ENCODE results near the gene DISC1. TPM values are rescaled to one million over a fixed set of nuclear protein-coding genes. Genes with fewer than 3 reads are reported as not detected.
"Not testable (repeated sequence)": the region's sequence is repeated elsewhere in the genome, so short reads cannot be mapped to it uniquely, and the experiment has no call there.

DISC1 gene
- total RNA-seq, 2 donors from 2014 or later: 3.1 to 12.4 TPM

GRCh38 chr1:231899713-231900435 is 273.3 kb downstream of the DISC1 start:
- ATAC-seq (no peak), DNase-seq (ENCODE audit: low spot score in 2 of 2) (no peak)
- H3K36me3 Mint-ChIP-seq: no peaks in the 10 kb centered on the region
- no peak overlapping the region for H3K27ac Mint-ChIP-seq
- H3K9me3 Mint-ChIP-seq: peaks cover 6 to 9% of the 10 kb centered on the region in 2 donors

DNA sequence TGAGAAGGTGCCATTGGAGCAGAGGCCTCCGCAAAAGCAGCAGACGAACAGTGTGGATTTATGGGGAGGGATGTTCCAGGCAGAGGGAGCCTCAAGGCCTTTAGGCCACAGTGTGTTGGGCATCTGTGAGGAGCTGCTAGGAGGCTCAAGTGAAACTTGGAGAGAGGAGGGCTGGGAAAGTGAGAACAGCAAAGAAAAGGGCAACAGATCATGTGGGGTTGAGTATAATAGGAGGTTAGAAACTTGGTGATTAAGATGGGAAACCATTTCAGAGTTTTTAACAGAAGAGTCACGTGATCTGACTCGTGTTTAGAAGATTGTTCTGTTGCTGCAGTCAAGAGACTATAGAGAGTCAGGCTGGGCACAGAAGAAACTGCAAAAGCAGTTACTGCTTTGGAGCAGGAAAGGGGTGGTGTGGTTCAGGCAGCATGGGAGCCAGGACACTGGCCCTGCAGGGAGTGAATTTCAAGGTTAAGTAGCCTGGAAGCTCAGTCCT is 277.0 kb downstream of the DISC1 start:
- Mint-ChIP-seq H3K9me3 (peaks cover 6 to 11% of the 10 kb centered on the region in 2 donors), H3K27ac (no peak overlapping the region), H3K36me3 (peaks cover 0 to 15% of the 10 kb centered on the region in 2 donors)
- ATAC-seq (no peak), DNase-seq (ENCODE audit: low spot score in 2 of 2) (no peak)

DNA sequence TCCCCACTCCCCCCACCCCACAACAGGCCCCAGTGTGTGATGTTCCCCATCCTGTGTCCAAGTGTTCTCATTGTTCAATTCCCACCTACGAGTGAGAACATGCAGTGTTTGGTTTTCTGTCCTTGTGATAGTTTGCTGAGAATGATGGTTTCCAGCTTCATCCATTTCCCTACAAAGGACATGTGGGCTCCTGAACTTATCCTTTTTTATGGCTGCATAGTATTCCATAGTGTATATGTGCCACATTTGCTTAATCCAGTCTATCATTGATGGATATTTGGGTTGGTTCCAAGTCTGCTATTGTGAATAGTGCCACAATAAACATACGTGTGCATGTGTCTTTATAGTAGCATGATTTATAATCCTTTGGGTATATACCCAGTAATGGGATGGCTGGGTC is 280.7 kb downstream of the DISC1 start:
- ATAC-seq; H3K27ac Mint-ChIP-seq; DNase-seq (ENCODE audit: low spot score in 2 of 2): not testable (repeated sequence)
- H3K9me3 Mint-ChIP-seq: peaks cover 15 to 21% of the 10 kb centered on the region in 2 donors
- peaks cover 0 to 33% of the 10 kb centered on the region in 2 donors for H3K36me3 Mint-ChIP-seq

- DNase-seq (ENCODE audit: low spot score in 2 of 2): no peak
- no peak overlapping the region for H3K27ac Mint-ChIP-seq
- H3K36me3 Mint-ChIP-seq: peaks cover 0 to 20% of the 10 kb centered on the region in 2 donors
- ATAC-seq: no peak
- H3K9me3 Mint-ChIP-seq: peaks cover 9 to 10% of the 10 kb centered on the region in 2 donors
Observed at GRCh38 chr1:231913493-231913892, 286.9 kb downstream of the DISC1 start.

DNA sequence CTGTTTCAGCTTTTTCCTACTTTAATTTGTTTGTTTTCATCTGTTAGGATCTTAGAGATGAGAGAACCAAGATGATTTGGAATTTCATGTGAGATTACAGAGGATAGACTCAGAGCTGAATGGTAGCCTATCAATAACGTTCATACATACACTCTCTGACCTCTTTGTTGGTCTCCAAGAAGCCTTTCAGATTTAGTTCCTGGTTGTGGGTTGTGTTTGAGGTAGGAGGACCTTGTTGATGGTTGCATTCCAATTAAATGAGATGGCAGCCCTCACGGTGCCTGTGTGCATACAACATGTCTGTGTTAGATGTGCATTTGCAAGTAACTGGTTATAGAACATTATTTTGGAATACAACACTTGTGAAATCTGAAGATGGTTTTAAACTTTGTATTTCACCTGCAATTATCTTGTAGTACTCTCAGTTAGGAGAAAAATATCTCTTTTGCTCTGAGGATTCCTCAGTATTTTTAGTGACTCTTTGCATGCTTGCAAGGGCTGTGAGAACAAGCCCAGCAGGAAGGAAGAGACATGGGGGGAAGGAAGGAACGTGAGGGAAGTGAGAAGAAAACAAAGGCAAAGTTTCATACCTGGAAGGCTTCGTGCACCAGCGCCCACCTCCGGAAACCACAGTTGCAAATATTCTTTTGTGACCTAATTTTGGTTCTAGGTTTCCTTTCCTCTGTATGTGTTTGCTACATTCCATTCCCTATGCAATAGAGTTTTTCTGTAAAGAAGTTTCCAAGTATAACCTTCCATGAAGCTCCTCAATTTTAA is 291.8 kb downstream of the DISC1 start:
- Mint-ChIP-seq H3K36me3 (no peaks in the 10 kb centered on the region), H3K9me3 (no peaks in the 10 kb centered on the region), H3K27ac (peak overlapping the region in 1 of 2 donors; percentile 2)
- peak; percentile 30 to 37 for ATAC-seq
- DNase-seq (ENCODE audit: low spot score in 2 of 2): peak in 1 of 2 donors; percentile 10

- ATAC-seq (no peak), DNase-seq (ENCODE audit: low spot score in 2 of 2) (no peak)
- Mint-ChIP-seq H3K27ac (no peak overlapping the region), H3K9me3 (no peaks in the 10 kb centered on the region), H3K36me3 (no peaks in the 10 kb centered on the region)
Observed at GRCh38 chr1:231919239-231919885, 292.8 kb downstream of the DISC1 start.

GRCh38 chr1:231919886-231920285 is 293.3 kb downstream of the DISC1 start:
- Mint-ChIP-seq H3K36me3 (no peaks in the 10 kb centered on the region), H3K9me3 (no peaks in the 10 kb centered on the region), H3K27ac (no peak overlapping the region)
- DNase-seq (ENCODE audit: low spot score in 2 of 2) (no peak), ATAC-seq (peak in 1 of 2 donors; percentile 51)

GRCh38 chr1:231921646-231922345 is 295.2 kb downstream of the DISC1 start:
- DNase-seq (ENCODE audit: low spot score in 2 of 2): no peak
- Mint-ChIP-seq H3K36me3 (no peaks in the 10 kb centered on the region), H3K27ac (no peak overlapping the region), H3K9me3 (no peaks in the 10 kb centered on the region)
- peak in 1 of 2 donors; percentile 43 for ATAC-seq

DNA sequence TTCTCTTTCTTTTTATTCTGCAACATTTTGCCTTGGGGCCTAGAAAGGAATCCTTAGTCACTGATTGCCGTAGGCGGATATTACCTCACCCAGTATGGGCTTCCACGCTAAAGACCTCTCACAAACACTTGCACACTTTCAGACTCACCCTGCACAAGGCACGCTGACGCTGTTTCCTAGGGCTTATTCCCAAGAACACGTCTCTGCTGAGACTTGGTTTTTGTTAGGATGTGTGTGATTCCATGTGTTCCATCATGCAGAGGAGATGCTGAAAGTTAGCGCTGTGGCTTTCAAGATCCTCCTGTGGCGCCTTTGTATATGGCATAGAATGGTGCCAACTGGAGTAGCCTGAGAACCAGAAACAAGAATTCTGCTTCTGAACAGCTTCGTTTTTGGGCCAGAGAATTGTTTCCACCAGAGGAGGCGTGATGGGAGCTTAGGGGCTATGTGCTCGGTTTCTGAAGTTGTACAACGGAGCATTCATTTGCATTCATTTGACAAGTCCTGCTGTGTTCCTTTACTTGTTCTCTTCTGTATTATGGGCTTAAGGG is 297.0 kb downstream of the DISC1 start:
- H3K9me3 Mint-ChIP-seq: no peaks in the 10 kb centered on the region
- DNase-seq (ENCODE audit: low spot score in 2 of 2) (no peak), ATAC-seq (no peak)
- H3K27ac Mint-ChIP-seq: no peak overlapping the region
- H3K36me3 Mint-ChIP-seq: no peaks in the 10 kb centered on the region

- Mint-ChIP-seq H3K27ac (no peak overlapping the region), H3K36me3 (no peaks in the 10 kb centered on the region), H3K9me3 (no peaks in the 10 kb centered on the region)
- ATAC-seq (no peak), DNase-seq (ENCODE audit: low spot score in 2 of 2) (no peak)
Observed at GRCh38 chr1:231924180-231924579, 297.6 kb downstream of the DISC1 start.

GRCh38 chr1:231925864-231926263 is 299.3 kb downstream of the DISC1 start:
- H3K27ac Mint-ChIP-seq: no peak overlapping the region
- DNase-seq (ENCODE audit: low spot score in 2 of 2): no peak
- H3K36me3 Mint-ChIP-seq: no peaks in the 10 kb centered on the region
- ATAC-seq: no peak
- no peaks in the 10 kb centered on the region for H3K9me3 Mint-ChIP-seq

GRCh38 chr1:231926340-231926739 is 299.8 kb downstream of the DISC1 start:
- no peaks in the 10 kb centered on the region for H3K36me3 Mint-ChIP-seq
- ATAC-seq (peak; percentile 60 to 62), DNase-seq (ENCODE audit: low spot score in 2 of 2) (no peak)
- no peaks in the 10 kb centered on the region for H3K9me3 Mint-ChIP-seq
- H3K27ac Mint-ChIP-seq: no peak overlapping the region

GRCh38 chr1:231926933-231927332 is 300.3 kb downstream of the DISC1 start:
- Mint-ChIP-seq H3K9me3 (no peaks in the 10 kb centered on the region), H3K36me3 (no peaks in the 10 kb centered on the region), H3K27ac (no peak overlapping the region)
- DNase-seq (ENCODE audit: low spot score in 2 of 2): no peak
- no peak for ATAC-seq

GRCh38 chr1:231927431-231927830 is 300.8 kb downstream of the DISC1 start:
- no peaks in the 10 kb centered on the region for H3K36me3 Mint-ChIP-seq
- H3K27ac Mint-ChIP-seq: no peak overlapping the region
- ATAC-seq (no peak), DNase-seq (ENCODE audit: low spot score in 2 of 2) (no peak)
- H3K9me3 Mint-ChIP-seq: no peaks in the 10 kb centered on the region

DNA sequence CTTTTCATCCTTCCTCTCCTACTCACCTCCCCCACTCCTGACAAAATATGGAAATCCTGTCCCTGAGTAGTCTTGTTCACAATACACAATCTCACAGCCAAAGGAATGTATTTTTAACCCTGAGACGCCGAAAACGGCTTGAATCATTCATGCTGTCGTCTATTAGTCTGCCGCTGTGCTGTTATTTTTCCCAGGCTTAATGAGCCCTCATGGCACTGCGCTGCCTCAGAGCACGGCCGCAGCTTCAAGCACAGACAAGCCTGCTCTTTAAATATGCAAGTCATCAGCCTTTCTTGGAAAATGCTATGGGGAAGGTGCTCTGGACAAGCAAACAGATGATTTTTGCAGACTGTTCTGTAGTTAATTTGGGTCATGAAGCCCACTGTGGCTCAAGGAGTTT is 302.7 kb downstream of the DISC1 start:
- DNase-seq (ENCODE audit: low spot score in 2 of 2): no peak

GRCh38 chr1:231930257-231930947 is 303.8 kb downstream of the DISC1 start:
- Mint-ChIP-seq H3K27ac (no peak overlapping the region), H3K9me3 (no peaks in the 10 kb centered on the region), H3K36me3 (no peaks in the 10 kb centered on the region)
- ATAC-seq (no peak), DNase-seq (ENCODE audit: low spot score in 2 of 2) (no peak)

More for the DNA sequence above, 302.7 kb downstream of the DISC1 start:
- ATAC-seq: no peak
- Mint-ChIP-seq H3K9me3 (no peaks in the 10 kb centered on the region), H3K36me3 (no peaks in the 10 kb centered on the region), H3K27ac (no peak overlapping the region)

All from activated naive CD4-positive, alpha-beta T cell treated with anti-CD3 and anti-CD28 coated beads, Interleukin-2, amount 50 U/mL, for 72 hours (primary cell).